Immature natural killer cell (primary cell): ENCODE measurements around the gene ARHGAP26. TPM values are rescaled to one million over a fixed set of nuclear protein-coding genes. Genes with fewer than 3 reads are reported as not detected.

Source experiments
- DNase-seq, 3 donors: peaks; one replicate each; pipeline ENCODE4 v3.0.0; 2022; ENCODE audit warnings: mixed read lengths in 1 of 3
- H3K27ac Mint-ChIP-seq, 6 donors: one replicate each; pipeline ENCODE4 v1.8.0; 2020; ENCODE audit warnings: mixed read lengths in 6 of 6, mild to moderate bottlenecking in 5 of 6, inconsistent platforms in 4 of 6, moderate library complexity in 3 of 6
- H3K27me3 Mint-ChIP-seq, 3 donors: one replicate each; pipeline ENCODE4 v1.8.0; 2020 to 2021; ENCODE audit warnings: low read depth in 3 of 3, mild to moderate bottlenecking in 3 of 3, mixed read lengths in 3 of 3, moderate library complexity in 3 of 3, inconsistent platforms in 1 of 3
- H3K36me3 Mint-ChIP-seq, 3 donors: one replicate each; pipeline ENCODE4 v1.8.0; 2020; ENCODE audit warnings: mixed read lengths in 3 of 3, inconsistent platforms in 2 of 3, mild to moderate bottlenecking in 2 of 3
- H3K4me1 Mint-ChIP-seq, 2 donors: one replicate each; pipeline ENCODE4 v1.8.0; 2020; ENCODE audit warnings: inconsistent platforms in 2 of 2, mild to moderate bottlenecking in 2 of 2, mixed read lengths in 2 of 2, moderate library complexity in 1 of 2
- H3K4me3 Mint-ChIP-seq, 5 donors: one replicate each; pipeline ENCODE4 v1.8.0; 2020; ENCODE audit warnings: mild to moderate bottlenecking in 5 of 5, mixed read lengths in 5 of 5, inconsistent platforms in 3 of 5, moderate library complexity in 3 of 5
- H3K9me3 Mint-ChIP-seq, 6 donors: one replicate each; pipeline ENCODE4 v1.8.0; 2020; ENCODE audit warnings: mild to moderate bottlenecking in 6 of 6, mixed read lengths in 6 of 6, inconsistent platforms in 4 of 6, moderate library complexity in 3 of 6
- polyA plus RNA-seq, 3 donors: library from polyadenylated mRNA; unstranded; fragments of 300-500 nt; fragmentation: Illumina TruSeq; gene quantifications; one replicate each; pipeline ENCODE4 v1.2.3, GENCODE V29; 2021

Gene ARHGAP26
- polyA plus RNA-seq, 3 donors from 2014 or later: 14.5 to 43.7 (median 17.6) TPM

DNA sequence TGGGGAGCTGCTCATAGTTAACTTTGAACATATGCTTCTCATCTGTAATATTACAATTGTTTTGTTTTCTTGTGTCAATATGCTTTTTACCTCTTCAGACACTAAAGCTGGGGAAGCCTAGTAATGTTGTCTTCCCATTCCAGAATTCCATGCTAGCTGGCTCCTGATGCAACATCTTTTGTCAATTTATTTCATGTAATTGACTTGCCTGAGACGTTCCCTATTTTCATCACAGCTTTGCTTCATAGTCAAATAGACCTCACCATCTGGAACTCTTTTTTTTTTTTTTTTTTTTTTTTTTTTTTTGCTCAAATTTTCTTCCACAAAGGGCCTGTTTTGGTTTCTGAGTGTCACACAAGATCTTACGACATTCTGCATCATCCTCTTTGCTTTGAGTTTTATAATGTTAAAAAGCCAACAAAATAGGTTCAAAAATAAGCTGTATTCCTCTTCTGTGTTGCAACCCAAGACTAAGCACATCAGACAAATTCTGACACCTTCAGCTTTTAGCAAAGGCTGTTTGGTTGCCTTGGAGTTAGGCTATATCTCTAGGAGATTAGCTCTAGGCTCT is 398.1 kb downstream of the ARHGAP26 start:
- H3K36me3 Mint-ChIP-seq: peaks cover 4 to 24% (median 13%) of the 10 kb centered on the region in 3 donors
- no peaks in the 10 kb centered on the region for H3K9me3 Mint-ChIP-seq
- DNase-seq: no peak
- H3K27me3 Mint-ChIP-seq: peaks cover 0 to 8% (median 0%) of the 10 kb centered on the region in 3 donors
- peaks cover 15 to 35% of the 10 kb centered on the region in 2 donors for H3K4me1 Mint-ChIP-seq
- no peak overlapping the region for H3K4me3 Mint-ChIP-seq
- H3K27ac Mint-ChIP-seq: peak overlapping the region in 3 of 6 donors; percentile 0 to 18 (median 8)

DNA sequence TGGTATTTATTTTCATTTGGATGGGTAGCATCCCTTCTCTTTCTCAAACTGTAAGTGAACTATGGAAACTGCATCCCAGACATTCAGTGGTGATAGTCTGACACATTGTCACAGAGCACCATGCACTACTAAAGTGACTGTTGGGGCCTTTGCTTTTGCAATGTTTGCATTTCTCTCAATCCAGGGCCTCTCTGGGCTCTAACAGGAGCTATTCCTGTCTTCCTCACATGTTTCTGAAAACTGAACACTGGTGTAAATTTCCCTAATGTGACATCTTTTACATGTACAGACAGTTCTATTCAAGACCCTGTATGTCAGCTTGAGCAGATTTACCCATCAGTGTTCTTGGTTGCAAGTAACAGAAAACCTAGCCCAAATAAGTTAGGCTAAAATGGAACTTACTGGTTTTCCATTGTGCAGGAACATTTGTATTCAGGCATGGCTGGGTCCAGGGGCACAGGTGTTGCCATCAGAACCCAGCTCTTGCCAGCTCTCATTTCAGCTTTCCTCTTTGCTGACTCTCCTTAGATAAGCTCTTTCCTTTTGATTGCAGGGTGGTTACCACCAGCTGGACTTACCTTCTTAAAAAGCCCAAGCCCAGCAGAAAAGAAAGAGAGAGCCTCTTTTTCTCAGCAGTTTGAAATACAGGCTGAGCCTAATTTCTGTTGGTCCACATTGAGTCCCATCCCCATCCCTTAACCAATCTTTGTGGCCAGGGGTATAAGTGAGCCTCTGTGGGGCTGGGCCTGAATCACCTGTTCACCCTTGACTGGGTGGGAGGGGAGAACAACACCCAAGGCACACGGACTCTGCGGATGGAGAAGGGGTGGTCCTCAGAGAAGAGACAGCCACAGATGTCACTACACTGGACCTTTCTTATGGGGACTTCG is 399.0 kb downstream of the ARHGAP26 start:
- no peak overlapping the region for H3K4me3 Mint-ChIP-seq
- peaks cover 3 to 21% (median 10%) of the 10 kb centered on the region in 3 donors for H3K36me3 Mint-ChIP-seq
- no peak for DNase-seq
- H3K27me3 Mint-ChIP-seq: peaks cover 0 to 6% (median 0%) of the 10 kb centered on the region in 3 donors
- no peaks in the 10 kb centered on the region for H3K9me3 Mint-ChIP-seq
- H3K4me1 Mint-ChIP-seq: peaks cover 15 to 34% of the 10 kb centered on the region in 2 donors
- H3K27ac Mint-ChIP-seq: peak overlapping the region in 2 of 6 donors; percentile 18 to 57

DNA sequence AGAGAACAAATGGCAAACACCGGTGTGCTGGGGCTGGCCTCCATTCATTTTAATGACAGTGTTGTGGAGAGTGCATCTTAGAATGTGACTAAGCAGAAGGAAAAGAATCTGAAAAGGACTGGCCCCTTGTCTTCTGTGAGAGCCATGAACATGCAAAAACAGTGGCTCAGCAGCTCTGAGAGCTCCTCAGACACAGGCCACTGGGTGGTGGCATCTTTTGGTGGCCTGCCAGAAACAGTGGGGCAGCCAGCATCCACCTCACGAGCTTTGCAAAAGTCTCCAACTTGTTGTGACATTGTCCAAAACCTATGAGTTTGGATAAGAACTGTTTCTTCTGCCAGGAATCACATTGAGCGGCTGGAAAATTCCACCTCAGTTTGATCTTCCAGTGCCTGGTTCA is 399.9 kb downstream of the ARHGAP26 start:
- no peaks in the 10 kb centered on the region for H3K9me3 Mint-ChIP-seq
- no peak overlapping the region for H3K27ac Mint-ChIP-seq
- H3K36me3 Mint-ChIP-seq: peaks cover 0 to 22% (median 10%) of the 10 kb centered on the region in 3 donors
- H3K4me1 Mint-ChIP-seq: peaks cover 8 to 28% of the 10 kb centered on the region in 2 donors
- no peak for DNase-seq
- no peak overlapping the region for H3K4me3 Mint-ChIP-seq
- peaks cover 0 to 6% (median 0%) of the 10 kb centered on the region in 3 donors for H3K27me3 Mint-ChIP-seq

DNA sequence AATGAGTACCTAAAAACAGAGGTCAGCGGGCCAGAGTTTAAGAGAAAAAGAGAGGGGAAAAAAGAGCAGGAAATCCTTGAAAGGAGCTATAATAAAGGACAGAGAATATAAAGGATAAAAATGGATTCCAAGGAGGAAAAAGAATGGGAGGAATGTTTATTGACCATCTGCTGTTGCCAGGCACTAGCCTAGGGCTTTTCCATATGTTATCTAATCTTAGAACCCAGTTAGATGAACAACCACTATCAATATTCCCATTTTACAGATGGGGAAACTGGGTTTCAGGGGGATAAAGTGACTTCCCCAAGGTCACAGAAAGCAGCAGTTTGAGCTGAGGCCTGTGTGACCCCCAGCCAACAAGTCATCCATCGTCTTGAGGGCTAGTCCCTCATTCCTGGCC is 400.8 kb downstream of the ARHGAP26 start:
- Mint-ChIP-seq H3K4me3 (no peak overlapping the region), H3K4me1 (peaks cover 6 to 20% of the 10 kb centered on the region in 2 donors), H3K9me3 (no peaks in the 10 kb centered on the region), H3K27me3 (peaks cover 0 to 3% (median 0%) of the 10 kb centered on the region in 3 donors), H3K27ac (peak overlapping the region in 2 of 6 donors; percentile 4 to 70), H3K36me3 (peaks cover 0 to 17% (median 10%) of the 10 kb centered on the region in 3 donors)
- no peak for DNase-seq

DNA sequence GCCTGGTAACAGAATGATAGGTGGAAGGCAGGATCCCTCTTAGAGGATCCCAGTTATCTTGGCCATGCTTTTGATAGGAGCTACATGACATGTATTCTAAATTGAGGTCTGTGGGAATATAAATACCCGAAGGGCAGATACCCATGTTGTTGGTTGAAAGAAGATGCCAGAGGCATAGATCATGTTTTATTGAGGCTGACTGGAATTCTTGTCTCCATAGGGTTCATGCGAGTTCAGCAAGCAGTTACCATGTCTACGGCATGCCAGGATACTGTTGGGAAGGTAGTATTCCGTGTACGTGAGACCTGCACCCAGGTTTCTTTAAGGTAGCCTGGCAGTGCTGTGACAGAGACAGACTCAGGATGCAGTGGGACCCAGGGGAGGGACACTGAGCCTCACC is 402.6 kb downstream of the ARHGAP26 start:
- H3K4me3 Mint-ChIP-seq: no peak overlapping the region
- DNase-seq: no peak
- H3K9me3 Mint-ChIP-seq: no peaks in the 10 kb centered on the region
- H3K27ac Mint-ChIP-seq: peak overlapping the region in 1 of 6 donors; percentile 11
- peaks cover 0 to 3% (median 0%) of the 10 kb centered on the region in 3 donors for H3K27me3 Mint-ChIP-seq
- H3K4me1 Mint-ChIP-seq: peaks cover 3 to 13% of the 10 kb centered on the region in 2 donors
- peaks cover 0 to 14% (median 10%) of the 10 kb centered on the region in 3 donors for H3K36me3 Mint-ChIP-seq

DNA sequence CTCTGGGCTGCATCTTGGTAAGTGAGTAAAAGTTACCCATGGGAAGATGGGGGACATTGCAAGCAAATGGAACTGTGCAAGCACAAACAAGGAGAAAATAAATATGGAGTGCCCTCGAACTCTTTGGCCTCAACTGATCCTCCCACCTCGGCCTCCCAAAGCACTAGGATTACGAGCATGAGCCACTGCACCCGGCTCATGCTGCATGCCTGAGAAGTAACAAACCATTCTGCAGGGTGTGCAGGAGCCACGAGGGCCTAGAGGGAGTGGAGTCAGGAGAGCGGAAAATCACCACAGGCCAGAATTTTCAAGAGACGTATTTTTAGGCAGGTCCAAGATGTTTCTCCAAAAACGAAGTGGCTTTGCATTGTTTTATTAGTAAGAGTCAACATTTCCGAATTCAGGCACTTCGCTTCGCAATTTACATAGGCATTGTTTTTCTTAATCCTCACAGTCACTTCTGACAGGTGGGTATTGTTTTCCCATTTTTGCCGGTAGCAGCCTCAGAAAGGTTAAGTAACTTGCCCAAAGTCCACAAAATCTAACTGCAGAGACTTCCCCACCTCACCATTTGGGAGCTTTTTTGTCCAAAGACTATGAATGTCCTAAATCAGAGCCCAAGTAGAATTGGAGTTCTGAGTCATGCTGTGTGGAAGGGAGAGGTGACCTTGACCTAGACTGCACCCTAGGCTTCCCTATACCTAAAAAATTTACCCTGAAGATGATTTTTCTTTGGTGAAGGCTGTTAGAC is 403.1 kb downstream of the ARHGAP26 start:
- H3K36me3 Mint-ChIP-seq: peaks cover 0 to 10% (median 9%) of the 10 kb centered on the region in 3 donors
- H3K4me3 Mint-ChIP-seq: no peak overlapping the region
- no peak overlapping the region for H3K27ac Mint-ChIP-seq
- H3K27me3 Mint-ChIP-seq: peaks cover 0 to 3% (median 0%) of the 10 kb centered on the region in 3 donors
- no peaks in the 10 kb centered on the region for H3K9me3 Mint-ChIP-seq
- peaks cover 3 to 12% of the 10 kb centered on the region in 2 donors for H3K4me1 Mint-ChIP-seq
- DNase-seq: no peak

DNA sequence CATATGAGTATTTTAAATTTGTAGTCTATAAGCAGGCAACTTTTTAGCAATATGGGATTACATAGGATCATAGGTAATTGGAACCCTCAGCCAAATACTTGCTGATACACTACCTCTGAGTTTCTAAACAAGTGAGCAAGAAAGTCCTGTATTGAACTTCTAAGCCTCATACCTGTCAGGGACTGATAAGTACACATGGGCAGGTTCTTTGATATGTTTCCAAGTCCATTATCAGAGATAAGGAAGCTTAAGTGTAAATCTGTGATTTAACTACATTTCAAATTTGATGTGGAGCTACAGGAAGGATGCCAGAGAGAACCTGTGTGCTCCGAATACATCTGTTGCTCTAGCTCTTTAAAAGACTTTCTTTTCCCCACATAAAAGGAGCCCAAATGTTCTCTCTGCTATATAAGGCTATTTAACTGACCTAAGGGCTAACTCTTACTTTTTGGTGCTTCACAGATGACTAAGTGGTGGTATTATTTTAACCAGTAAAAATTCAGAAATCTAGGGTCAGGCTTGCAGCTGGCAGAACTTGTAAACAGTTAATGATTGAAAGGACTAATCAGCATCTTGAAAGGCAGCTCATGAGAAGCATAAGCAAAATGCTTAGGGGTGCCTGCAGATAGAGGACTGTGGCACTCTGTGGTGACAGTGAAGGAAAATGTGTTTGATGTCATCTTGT is 404.7 kb downstream of the ARHGAP26 start:
- Mint-ChIP-seq H3K36me3 (peaks cover 6 to 16% (median 12%) of the 10 kb centered on the region in 3 donors), H3K27me3 (no peaks in the 10 kb centered on the region), H3K4me1 (peaks cover 6 to 15% of the 10 kb centered on the region in 2 donors), H3K9me3 (no peaks in the 10 kb centered on the region), H3K4me3 (no peak overlapping the region), H3K27ac (peak overlapping the region in 3 of 6 donors; percentile 10 to 68 (median 50))
- no peak for DNase-seq

DNA sequence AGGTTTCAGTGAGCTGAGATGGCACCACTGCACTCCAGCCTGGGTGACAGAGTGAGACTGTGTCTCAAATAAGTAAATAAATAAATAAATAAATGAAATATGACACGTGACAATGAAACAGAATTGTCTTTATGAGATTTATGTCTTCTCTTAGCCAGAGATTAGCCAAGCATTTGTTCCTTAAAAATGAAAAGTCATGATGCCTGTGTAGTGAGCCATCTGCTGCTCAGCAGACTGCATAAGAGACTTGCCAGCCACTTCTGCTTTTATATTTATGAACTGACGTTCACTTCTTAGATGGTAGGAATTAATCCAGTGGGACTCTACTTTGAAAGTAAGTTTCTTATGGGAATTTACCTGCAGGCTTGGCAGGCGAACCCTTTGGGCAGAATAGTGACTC is 405.9 kb downstream of the ARHGAP26 start:
- Mint-ChIP-seq H3K4me1 (peaks cover 11 to 20% of the 10 kb centered on the region in 2 donors), H3K27me3 (no peaks in the 10 kb centered on the region)

DNA sequence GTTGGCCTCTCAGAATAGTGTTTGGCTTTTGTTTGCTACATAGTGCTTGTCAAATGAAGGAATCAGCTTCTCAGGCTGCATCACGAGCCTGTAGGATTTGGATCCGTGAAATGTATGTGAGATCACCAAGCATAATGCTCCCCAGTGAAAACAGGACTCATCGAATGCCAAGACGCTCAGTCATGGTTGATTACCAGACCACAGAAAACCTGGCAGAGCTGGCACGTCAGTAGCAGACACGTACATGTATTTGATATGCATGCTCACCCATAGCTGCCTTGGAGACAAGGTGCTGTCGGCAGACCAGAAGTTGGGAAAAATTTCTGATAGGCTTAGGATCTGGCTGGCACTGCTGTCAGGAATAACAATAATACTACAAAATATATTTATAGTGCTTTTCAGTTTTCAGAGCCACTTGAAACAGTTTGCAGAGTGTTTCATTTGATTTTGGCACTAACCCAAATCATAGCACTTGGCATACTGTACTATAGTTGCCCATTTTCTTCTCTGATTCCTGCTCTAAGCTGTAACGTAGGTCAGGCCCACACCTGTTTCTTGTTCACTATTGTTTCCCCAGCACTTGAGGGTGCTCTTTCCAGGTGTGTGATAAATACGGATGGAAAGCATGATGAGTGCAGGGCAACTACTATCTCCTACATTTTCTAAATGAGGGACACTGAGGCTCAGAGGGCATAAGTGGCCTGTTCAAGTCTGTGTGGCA is 407.2 kb downstream of the ARHGAP26 start:
- Mint-ChIP-seq H3K4me3 (no peak overlapping the region), H3K9me3 (no peaks in the 10 kb centered on the region), H3K27me3 (no peaks in the 10 kb centered on the region), H3K4me1 (peaks cover 24 to 31% of the 10 kb centered on the region in 2 donors), H3K27ac (peak overlapping the region in 1 of 6 donors; percentile 46), H3K36me3 (peaks cover 17 to 31% (median 28%) of the 10 kb centered on the region in 3 donors)
- DNase-seq: no peak

More for the DNA sequence above, 405.9 kb downstream of the ARHGAP26 start:
- Mint-ChIP-seq H3K4me3 (no peak overlapping the region), H3K9me3 (no peaks in the 10 kb centered on the region), H3K27ac (no peak overlapping the region), H3K36me3 (peaks cover 14 to 26% (median 19%) of the 10 kb centered on the region in 3 donors)
- DNase-seq: no peak

DNA sequence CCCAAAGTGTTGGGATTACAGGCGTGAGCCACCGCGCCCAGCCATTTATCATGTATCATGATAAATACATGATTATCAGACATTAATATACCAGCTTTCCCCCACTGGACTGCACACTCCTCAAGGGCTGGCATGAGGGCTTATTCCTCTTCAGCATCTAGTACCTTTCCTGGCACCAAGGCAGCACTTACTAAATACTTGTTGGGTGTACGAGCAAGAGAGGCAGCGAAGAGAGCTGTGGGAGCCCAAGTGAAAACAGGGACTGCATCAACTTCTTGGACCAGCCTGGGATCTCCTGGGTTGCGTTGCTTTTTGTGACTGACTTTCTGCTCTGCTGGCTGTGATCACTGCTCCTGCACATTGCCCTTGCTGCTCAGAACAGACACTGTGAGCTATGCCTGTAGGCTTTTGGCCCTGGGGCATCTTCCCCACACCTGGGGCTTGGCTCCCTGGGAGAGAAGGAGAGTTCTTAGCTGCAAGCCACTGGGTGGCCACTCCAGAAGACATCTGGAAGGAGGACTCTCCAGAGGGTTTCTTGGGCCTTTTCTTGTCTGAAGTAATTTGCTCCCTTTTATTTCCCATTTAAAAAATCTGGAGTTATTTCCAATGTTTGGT is 409.1 kb downstream of the ARHGAP26 start:
- no peak overlapping the region for H3K4me3 Mint-ChIP-seq
- no peaks in the 10 kb centered on the region for H3K27me3 Mint-ChIP-seq
- H3K4me1 Mint-ChIP-seq: peaks cover 39 to 49% of the 10 kb centered on the region in 2 donors
- H3K36me3 Mint-ChIP-seq: peaks cover 17 to 28% (median 24%) of the 10 kb centered on the region in 3 donors
- no peak for DNase-seq
- no peak overlapping the region for H3K27ac Mint-ChIP-seq
- H3K9me3 Mint-ChIP-seq: no peaks in the 10 kb centered on the region

DNA sequence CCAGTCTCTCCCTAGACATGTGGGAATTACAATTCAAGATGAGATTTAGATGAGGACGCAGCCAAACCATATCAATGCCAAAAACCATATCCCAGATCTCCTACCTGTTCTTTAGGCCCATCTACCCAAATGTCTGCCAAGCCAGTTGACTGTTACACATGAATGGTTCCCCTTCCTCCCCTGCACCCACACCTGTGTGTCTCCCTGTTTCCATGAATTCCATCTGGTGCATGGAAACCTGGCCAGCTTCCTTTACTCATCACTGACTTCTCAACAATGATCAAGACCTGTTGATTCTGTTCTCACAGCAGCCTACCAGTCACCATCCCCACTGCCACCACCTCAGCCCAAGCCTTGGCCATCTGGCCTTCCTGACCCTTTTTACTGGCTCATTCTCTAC is 410.6 kb downstream of the ARHGAP26 start:
- Mint-ChIP-seq H3K4me3 (no peak overlapping the region), H3K27me3 (no peaks in the 10 kb centered on the region), H3K9me3 (no peaks in the 10 kb centered on the region), H3K4me1 (peaks cover 39 to 57% of the 10 kb centered on the region in 2 donors), H3K27ac (peak overlapping the region in 1 of 6 donors; percentile 40), H3K36me3 (peaks cover 17 to 27% (median 24%) of the 10 kb centered on the region in 3 donors)
- no peak for DNase-seq

DNA sequence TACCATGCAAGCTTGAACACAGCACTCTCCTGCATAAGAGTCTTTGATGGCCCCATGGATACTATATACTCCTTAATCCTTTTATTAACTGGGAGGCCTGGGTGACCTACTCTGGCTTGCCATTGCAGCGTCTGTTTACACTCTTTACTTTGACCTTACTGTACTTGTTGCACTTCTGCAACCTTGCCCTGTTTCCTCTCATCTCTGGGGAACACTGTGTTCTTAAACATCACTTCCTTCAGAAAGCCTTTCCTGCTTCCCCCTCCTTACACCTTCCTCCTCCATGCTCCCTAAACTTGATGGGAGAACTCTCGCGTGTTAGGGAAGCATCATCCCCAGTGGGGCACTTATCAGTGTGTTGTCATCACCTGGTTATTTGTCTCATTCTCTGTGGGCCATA is 411.0 kb downstream of the ARHGAP26 start:
- Mint-ChIP-seq H3K27me3 (no peaks in the 10 kb centered on the region), H3K9me3 (no peaks in the 10 kb centered on the region)

More for the DNA sequence above, 411.0 kb downstream of the ARHGAP26 start:
- H3K36me3 Mint-ChIP-seq: peaks cover 17 to 27% (median 24%) of the 10 kb centered on the region in 3 donors
- no peak overlapping the region for H3K4me3 Mint-ChIP-seq
- DNase-seq: no peak
- peak overlapping the region in 1 of 6 donors; percentile 76 for H3K27ac Mint-ChIP-seq
- peaks cover 40 to 60% of the 10 kb centered on the region in 2 donors for H3K4me1 Mint-ChIP-seq
